AML-193 (cell line): ENCODE measurements around the gene HSPB3.
"Not testable (repeated sequence)": the region's sequence is repeated elsewhere in the genome, so short reads cannot be mapped to it uniquely, and the experiment has no call there.

Experiments used
- DNase-seq, 2 experiments: peaks; one replicate each; lab custom pipeline; 2025; lab: John Stamatoyannopoulos, UW

HSPB3 gene

DNA sequence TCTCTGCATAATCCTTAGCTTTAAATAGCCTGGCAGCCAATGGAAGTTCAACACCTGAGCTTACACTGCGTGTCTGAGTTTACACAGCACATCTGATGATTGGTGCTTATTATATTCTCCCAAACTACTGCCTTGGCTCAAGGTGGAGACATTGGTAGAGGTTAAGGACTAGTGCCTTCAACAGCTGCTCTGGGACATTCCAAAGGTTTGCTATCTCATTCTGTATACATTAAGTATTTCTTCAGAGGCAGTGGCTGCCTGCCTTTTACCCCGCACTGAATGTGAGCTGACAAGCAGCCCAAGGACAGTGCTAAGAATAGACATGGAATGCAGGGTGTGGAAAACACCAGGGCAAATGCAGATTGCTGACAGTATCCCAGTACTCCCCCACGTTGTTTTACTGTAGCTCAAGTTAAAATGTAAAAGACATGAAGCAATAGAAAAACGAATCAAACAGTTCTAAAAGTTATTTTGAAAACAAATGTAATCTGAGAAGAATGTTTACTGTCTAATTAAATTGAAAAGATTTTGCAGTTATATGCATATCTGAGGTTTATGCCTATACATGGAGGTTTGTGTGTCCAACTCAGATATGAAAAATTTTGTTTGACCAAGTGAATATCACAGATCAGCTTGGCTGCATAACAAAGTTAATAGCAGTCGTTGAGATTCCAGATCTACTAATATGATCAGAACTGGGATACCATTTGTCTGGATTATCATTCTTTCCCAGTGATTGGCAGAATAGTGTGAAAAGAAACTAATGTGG lies 1.8 kb downstream of the HSPB3 start:
- DNase-seq = no peak

DNA sequence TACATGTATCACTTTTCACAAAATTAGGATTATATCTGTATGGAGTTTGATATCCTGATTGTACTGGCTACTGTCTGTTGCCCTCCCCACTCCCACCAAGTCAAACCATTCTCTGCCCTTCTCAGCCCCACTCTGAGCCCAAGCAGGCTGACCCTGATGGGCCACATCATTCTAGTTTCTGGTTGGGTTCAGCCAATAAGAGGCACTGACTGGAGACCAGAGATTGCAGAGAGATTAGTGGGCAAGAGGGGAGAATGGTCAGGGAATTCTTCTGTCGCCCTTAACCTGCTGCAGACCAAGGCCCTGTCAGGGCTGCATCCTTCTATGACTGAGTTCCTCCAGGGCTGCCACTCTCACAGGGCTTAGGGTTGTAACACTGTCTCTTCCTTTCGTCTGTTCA lies 2.7 kb downstream of the HSPB3 start:
- no peak for DNase-seq

DNA sequence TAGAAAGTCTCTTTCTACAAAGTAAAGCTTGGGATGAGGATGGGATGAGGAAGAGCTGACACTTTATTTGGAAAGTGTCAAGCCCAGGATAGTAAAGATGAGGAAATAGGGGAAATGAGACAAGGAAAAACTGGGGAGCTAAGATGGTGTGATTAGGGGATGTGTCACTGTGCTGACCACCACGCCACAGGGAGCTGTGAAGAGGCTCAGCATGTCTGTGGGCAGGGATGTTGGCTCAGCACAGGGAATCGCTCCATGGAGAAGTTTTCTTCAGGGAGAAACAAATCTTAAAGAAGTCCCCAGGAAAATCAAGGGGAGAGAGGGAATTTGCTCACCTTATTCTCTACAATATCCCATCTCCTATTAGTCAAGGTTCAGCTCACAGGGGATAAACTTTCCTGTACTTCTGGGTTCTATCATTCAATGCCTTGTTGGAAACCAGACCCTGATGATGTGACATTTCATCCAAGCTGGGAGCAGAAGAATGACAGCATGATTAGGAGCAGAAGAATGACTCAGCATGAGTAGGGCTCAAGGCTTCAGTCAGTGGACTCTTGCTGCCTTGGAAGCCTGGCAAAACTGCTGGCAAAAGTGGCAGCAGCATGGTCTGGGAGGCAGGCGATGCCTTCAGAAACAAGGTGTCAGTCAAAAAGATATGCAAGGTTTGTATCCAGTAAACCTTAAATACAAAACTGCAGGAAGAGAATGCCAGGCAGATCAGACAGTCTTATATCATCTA lies 4.9 kb downstream of the HSPB3 start:
- DNase-seq = no peak

DNA sequence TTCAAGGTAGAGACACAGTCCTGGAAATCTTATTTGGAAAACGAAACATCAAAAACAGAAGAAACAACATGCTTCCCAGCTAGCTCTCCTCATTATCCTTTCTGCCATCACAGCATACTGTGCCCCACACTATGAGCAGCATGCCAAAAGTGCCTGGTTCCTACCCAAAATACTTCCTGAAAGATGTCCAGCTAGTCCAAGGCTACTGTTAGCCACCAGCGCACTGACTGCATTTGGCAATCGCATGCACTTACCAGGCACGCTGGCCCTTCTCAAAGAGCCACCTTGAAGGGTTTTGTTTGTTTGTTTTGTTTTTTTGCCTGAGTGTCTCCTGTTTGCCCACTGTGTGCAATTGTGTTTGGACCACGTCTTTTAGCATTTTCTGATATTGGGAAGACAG lies 6.8 kb downstream of the HSPB3 start:
- DNase-seq = no peak

DNA sequence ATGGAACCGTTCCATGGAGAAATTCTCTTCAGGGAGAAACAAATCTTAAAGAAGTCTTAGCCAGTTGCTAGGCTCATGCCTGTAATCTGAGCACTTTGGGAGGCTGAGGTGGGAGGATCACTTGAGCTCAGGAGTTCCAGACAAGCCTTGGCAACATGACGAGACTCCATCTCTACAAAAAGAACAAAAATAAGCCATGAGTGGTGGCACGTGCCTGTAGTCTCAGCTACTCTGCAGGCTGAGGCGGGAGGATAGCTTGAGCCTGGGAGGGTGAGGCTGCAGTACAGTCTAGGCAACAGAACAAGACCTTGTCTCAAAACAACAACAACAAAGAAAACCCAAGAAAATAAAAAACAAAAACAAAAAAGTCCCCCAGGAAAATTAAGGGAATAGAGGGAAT lies 8.2 kb downstream of the HSPB3 start:
- DNase-seq = no peak

DNA sequence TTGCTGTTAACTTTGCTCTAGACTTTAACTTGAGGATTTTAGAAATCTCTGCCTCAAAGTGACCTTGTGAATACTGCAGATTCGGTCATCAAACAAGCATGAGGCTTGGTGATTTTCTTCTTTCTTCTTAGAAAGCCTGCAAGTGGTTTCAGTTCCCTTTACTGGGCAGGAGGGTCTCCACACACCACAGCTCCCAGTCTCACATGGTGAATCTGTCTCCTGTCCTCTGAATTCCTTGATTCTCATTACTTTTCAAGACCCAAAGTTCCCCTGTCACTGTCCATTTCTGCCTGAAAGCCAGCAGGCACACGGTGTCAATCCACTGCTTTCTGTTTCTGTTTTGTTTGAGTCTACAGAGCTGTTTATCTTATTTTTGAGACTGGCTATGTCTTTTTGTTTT lies 14.1 kb downstream of the HSPB3 start:
- no peak for DNase-seq

DNA sequence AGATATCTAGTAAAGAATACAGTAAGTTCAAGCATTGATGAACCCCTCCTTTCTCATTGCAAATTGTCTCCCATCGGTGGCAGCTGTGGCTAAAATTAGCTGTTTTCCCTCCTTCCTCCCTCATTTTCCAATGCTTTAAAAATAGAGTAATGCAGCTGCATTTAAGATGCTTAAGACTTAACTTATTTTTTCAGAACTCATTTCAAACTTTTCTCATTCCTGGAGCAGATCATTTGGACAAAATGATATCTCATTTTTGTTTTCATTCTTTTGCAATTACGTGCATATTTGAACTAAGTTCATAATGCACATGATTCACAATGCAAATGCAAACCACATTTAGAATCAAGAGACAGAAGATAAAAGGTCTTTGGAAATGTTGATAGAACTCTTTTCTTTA lies 14.6 kb downstream of the HSPB3 start:
- no peak for DNase-seq

DNA sequence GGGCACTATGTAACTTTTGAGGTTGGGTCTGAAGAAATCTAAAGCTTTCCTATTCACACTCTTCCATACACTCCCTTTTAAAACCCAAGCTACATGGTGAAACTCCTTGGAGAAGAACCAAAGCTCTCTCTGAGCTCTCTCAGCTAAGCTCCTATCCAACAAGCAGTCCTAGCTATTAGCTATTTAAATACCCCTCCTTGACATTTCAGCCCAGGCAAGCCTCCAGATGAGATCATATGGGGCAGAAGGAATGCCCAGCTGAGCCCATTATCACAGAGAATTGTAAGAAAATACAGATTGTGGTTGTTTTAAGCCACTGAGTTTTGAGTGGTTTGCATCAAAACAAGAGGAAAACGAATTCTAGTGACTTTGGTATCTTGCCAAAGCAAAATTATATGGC lies 15.2 kb downstream of the HSPB3 start:
- no peak for DNase-seq

DNA sequence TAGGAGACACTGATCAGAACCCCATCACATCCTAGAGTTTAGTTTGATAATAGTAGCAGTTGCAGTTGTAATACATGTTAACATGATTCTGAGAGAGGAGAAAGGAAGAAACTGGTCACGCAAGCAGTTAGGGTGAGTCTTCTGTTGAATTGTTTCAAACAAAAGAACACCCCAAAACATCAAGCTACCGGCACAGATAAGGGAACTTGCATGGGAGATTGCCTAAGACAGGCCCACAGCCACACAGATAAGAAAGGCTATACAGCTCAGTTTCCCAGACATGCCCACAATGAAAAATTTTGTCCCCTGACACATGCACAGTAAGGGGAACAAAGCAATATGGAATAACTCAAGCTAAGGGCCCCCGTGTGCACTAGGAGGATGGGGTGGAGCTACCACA lies 15.9 kb downstream of the HSPB3 start:
- no peak for DNase-seq

DNA sequence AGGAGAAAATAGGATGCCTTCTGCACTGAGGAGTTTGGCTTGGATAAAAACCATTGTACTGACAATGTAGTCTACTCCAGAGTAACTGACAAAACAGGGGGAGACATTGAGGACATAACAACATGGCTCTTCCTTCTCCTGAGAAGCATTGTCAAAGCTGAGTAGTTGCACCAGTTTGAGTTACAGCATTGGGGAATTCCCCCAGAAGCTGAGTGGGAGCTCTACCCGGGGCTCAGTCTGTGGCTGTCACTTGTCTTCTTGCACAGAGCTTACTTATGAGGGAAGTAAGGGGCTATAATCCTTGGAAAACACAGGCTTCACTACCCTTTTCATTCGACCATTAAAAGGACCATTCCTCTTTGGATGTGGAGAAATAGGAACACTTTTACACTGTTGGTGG lies 21.2 kb downstream of the HSPB3 start:
- DNase-seq = no peak

DNA sequence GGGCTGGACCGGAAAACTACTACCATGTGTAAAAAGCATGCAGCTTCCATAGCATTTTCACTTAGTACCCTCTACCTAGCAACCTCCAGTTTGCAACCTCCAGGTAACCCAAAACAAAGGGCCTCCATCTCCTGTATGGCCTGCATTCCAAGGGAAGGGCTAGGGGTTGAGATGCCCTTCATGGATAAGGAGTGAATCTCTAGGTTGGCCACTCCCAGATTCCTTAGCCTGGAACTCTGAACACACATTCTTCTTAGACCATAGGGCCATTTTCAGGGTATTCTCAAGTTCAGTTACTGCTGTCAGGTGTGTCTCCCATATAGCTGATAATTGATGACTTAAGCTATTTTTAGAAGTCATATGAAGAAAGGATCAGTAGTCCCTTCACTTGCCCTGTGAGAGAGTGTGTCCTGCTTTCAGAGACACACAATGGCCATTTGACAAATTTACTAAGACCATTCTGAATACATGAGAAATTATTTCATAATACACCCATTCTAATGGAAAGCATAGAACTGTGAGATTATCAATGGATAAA lies 22.5 kb downstream of the HSPB3 start:
- DNase-seq = no peak

DNA sequence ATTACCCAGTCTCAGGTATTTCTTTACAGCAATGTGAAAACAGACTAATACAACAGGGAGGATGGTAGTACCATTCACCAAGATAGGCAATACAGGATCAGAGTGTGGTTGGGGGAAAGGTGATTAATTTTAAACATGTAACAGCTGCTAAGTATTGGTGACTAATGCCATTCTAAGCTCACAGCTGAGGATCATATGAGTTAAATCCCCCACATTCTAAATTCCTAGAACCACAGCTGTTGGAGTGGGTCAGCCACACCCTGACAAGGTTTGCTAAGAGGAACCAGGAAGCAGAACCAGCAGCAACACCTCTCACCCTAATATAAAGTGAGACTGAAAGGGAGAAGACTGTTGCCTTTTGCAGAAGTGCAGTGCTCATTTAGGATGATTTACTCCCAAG lies 24.8 kb downstream of the HSPB3 start:
- DNase-seq = no peak

DNA sequence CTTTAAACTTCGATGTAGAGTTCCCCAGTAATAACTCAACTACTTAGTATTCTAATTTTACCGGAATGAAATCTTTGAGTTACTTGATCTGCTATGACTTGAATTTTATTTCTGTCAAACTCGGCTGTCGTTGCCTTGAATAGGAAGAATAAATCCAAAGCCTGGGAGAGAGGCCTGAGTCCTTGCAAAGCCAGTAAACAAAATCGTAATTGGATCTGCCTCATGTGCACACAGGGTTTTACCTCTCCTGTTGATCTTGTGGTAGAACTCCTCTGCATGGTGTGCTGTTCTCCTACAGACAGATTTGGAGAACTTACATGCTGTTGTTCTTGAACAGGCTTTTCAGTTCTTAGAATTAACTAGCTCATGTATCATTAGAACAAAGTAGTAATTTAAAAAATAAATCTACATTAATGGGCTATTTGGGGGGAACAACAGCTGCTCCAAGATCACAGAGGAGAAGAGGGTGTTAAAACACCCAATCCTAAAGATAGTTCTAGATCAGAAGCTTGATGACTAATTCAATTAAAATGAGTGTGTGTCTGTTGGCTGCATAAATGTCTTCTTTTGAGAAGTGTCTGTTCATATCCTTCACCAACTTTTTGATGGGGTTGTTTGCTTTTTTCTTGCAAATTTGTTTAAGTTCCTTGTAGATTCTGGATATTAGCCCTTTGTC lies 28.9 kb downstream of the HSPB3 start:
- DNase-seq = no peak

DNA sequence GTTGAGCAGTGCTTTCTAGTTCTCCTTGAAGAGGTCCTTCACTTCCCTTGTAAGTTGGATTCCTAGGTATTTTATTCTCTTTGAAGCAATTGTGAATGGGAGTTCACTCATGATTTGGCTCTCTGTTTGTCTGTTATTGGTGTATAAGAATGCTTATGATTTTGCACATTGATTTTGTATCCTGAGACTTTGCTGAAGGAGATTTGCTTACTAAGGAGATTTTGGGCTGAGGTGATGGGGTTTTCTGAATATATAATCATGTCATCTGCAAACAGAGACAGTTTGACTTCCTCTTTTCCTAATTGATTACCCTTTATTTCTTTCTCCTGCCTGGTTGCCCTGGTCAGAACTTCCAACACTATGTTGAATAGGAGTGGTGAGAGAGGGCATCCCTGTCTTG lies 30.2 kb downstream of the HSPB3 start:
- not testable (repeated sequence) for DNase-seq

DNA sequence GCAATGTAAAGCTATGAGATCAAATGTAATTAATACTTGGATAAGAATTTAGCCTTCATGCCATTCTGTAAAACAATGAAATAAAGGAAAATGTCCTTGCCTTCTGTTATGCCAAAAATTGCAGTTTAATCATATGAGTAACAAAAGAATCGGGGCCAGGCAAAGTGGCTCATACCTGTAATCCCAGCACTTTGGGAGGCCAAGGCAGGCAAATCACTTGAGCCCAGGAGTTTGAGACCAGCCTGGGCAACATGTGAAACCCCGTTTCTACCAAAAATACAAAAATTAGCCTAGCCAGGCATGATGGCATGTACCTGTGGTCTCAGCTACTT lies 34.1 kb downstream of the HSPB3 start:
- DNase-seq = not testable (repeated sequence)

DNA sequence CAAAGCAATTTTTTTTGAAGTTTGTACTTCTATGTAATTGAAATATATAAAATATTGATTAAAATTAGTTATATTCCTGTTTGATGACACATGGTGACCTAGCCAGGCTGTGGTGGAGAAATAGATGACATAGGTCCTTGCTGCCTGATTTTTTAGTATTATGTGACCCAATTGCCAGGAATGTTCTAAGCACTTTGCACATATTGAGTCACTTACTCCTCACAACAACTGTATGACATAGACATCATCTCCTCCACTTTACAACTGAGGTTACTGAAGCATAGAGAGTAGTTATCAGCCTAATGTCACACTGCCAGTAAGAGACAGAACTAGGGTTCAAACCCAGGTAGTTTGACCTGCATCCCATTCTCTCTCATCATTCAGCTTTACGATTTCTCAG lies 35.8 kb downstream of the HSPB3 start:
- DNase-seq = no peak

DNA sequence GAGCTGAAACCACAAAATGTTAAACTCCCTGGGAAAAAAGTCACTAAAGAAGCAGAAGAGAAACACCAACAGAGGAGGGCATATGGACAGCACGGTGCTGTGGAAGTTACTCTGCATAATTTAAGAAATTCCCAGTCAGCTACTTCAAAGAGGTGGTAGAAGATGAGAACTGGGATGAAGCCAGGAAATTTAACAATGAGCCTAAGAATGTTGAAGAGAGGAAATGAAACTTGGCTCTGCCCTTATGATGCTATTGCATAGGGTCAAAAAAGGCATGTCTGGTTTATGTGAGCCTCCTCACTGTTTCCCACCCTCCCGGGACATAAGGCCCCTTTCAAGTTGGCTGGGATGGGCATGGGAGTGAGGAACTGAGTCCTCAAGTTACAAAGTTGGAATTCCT lies 36.7 kb downstream of the HSPB3 start:
- no peak for DNase-seq

DNA sequence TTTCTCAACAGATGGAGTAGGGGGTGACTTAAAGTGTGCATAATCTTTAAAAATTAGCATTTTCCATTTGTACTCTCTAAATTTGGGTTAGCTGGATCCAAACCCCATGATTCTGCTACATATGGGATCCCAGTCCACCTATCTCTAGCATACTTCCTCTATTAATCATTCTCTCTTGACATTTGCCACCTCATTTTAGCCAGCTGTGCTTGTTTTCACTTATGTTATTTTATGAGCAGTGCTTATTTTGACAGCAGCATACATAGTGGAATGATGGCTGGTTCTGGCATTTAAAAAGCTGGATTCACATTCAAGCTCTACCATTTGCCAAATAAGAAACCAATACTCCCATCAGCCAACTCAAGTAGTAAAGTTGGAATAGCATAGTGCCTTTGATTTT lies 39.5 kb downstream of the HSPB3 start:
- DNase-seq = no peak
